Medulla oblongata (tissue), 1 donor: Measurements from ENCODE around the gene RAB31.
A peak's percentile ranks its signal among the peaks of the same experiment; 100 is the strongest.
"Not testable (repeated sequence)": the region's sequence is repeated elsewhere in the genome, so short reads cannot be mapped to it uniquely, and the experiment has no call there.

Source experiments
- DNase-seq: peaks from one replicate; pipeline ENCODE4 v3.0.0-alpha.2; 2015; ENCODE audit errors: extremely low spot score

RAB31 gene

GRCh38 chr18:9708057-9708433, at the start of gene RAB31:
Gene RAB31, plus strand, starts transcription at chr18:9708301. Its CDS starts 105 bp downstream, at chr18:9708406.
- peak; percentile 86 for DNase-seq

GRCh38 chr18:9659499-9660375, 48.4 kb upstream of the RAB31 start:
- DNase-seq = no peak

- no peak for DNase-seq
Measured at GRCh38 chr18:9661564-9661963, 46.5 kb upstream of the RAB31 start.

- no peak for DNase-seq
Measured at GRCh38 chr18:9663377-9663776, 44.7 kb upstream of the RAB31 start.

- DNase-seq = no peak
Measured at GRCh38 chr18:9665314-9665713, 42.8 kb upstream of the RAB31 start.

GRCh38 chr18:9666548-9666947, 41.6 kb upstream of the RAB31 start:
- DNase-seq = no peak

GRCh38 chr18:9669016-9669415, 39.1 kb upstream of the RAB31 start:
- no peak for DNase-seq

GRCh38 chr18:9671214-9671613, 36.9 kb upstream of the RAB31 start:
- no peak for DNase-seq

- DNase-seq = peak; percentile 69
Measured at GRCh38 chr18:9673296-9674251, 34.5 kb upstream of the RAB31 start.

GRCh38 chr18:9678216-9678615, 29.9 kb upstream of the RAB31 start:
- DNase-seq = not testable (repeated sequence)

GRCh38 chr18:9679125-9679524, 29.0 kb upstream of the RAB31 start:
- DNase-seq = no peak

GRCh38 chr18:9681217-9681616, 26.9 kb upstream of the RAB31 start:
- no peak for DNase-seq

GRCh38 chr18:9682572-9682971, 25.5 kb upstream of the RAB31 start:
- no peak for DNase-seq

- peak; percentile 81 for DNase-seq
Measured at GRCh38 chr18:9683418-9684396, 24.4 kb upstream of the RAB31 start.

- DNase-seq = peak; percentile 37
Measured at GRCh38 chr18:9684881-9685614, 23.1 kb upstream of the RAB31 start.

- DNase-seq = no peak
Measured at GRCh38 chr18:9685615-9685890, 22.5 kb upstream of the RAB31 start.

- DNase-seq = no peak
Measured at GRCh38 chr18:9688036-9688741, 19.9 kb upstream of the RAB31 start.

GRCh38 chr18:9689253-9689652, 18.8 kb upstream of the RAB31 start:
- DNase-seq = no peak

- no peak for DNase-seq
Measured at GRCh38 chr18:9690418-9691188, 17.5 kb upstream of the RAB31 start.
